ENCODE data around the gene BMP7. TPM values are rescaled to one million over a fixed set of nuclear protein-coding genes. Genes with fewer than 3 reads are reported as not detected.

BMP7 gene
- total RNA-seq, 2 experiments from 2014 or later, result not detected

DNA sequence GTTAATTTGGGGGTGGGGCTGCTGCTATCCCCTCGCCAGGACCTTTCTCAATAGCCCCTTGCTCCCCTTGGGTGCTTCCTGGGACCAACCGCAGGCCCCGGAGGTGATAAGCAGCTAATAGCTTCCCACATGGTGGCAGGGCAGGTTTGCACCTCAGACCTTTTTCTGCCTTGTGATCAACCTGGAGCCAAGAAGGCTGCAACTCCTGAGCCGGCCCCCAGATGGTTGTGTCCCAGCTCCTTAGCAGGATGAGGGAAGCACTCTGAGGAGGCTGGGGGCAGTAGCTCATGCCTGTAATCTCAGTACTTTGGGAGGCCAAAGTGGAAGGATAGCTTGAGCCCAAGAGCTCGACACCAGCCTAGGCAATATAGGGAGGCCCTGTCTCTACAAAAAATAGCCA, 85.5 kb downstream of the BMP7 start:
- Mint-ChIP-seq H3K27me3 (ENCODE audit: low read depth) (peaks cover 13% of the 10 kb centered on the region), H3K4me3 (no peak overlapping the region), H3K36me3 (ENCODE audit: low read depth) (no peaks in the 10 kb centered on the region), H3K4me1 (ENCODE audit: low read depth) (no peaks in the 10 kb centered on the region), H3K27ac (no peak overlapping the region), H3K9me3 (no peaks in the 10 kb centered on the region)
- CTCF ChIA-PET, result interaction anchor here (1.2 kb wide), 1 partner anchor 32 kb away, joined by 3 read pairs; no protein-coding TSS in a partner anchor
- intact Hi-C loops (cut with micrococcal nuclease), result no loop called here
- no peak for DNase-seq

DNA sequence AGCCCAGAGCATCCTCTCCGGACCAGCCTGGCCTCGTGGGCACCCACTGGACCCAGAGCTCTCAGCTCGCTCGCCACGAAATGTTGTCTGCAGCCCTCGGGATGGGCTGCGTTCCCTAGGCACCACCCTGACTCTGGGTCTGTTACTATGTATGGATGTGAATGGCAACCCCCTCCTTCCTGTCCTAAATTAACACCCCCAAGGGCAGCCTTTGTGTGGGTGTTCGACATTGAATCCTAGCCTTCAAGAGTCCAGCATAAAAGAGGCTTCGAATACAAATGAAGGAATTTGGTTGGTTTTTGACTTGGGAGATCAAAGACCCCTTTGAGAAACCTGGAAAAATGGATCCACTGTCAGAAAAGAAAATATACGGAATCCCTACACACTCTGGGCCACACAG, 86.1 kb downstream of the BMP7 start:
- Mint-ChIP-seq H3K27ac (no peak overlapping the region), H3K4me3 (no peak overlapping the region), H3K27me3 (ENCODE audit: low read depth) (peaks cover 13% of the 10 kb centered on the region), H3K36me3 (ENCODE audit: low read depth) (no peaks in the 10 kb centered on the region), H3K4me1 (ENCODE audit: low read depth) (no peaks in the 10 kb centered on the region), H3K9me3 (no peaks in the 10 kb centered on the region)
- no peak for DNase-seq
- CTCF ChIA-PET, result interaction anchor here (1.2 kb wide), 1 partner anchor 33 kb away, joined by 3 read pairs; no protein-coding TSS in a partner anchor
- intact Hi-C loops (cut with micrococcal nuclease), result no loop called here

DNA sequence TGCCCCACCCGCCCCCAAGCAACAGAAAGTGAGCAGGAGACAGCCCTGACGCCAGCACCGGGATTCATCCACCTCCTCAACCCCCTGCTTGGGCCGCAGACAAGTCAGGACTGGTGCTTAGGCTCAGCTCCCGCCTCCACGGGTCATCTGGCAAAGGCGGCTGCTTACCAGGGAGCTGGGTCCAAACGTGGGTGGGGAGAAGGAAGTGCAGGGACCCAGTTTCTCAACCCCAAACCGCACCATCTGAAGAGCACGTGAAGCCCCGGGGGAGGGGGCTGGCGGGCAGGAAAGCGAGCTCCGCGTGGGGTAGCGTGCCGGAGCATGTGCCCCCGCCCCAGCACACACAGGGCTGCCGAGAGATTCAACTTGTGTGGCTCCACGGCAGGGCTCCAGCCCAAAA, 87.2 kb downstream of the BMP7 start:
- no peaks in the 10 kb centered on the region for H3K4me1 Mint-ChIP-seq (ENCODE audit: low read depth)
- DNase-seq, result no peak
- no peaks in the 10 kb centered on the region for H3K9me3 Mint-ChIP-seq
- no peaks in the 10 kb centered on the region for H3K36me3 Mint-ChIP-seq (ENCODE audit: low read depth)
- H3K27me3 Mint-ChIP-seq (ENCODE audit: low read depth), result peaks cover 16% of the 10 kb centered on the region
- CTCF ChIA-PET, result no interaction called here
- H3K27ac Mint-ChIP-seq, result no peak overlapping the region
- intact Hi-C loops (cut with micrococcal nuclease), result no loop called here
- H3K4me3 Mint-ChIP-seq, result no peak overlapping the region

DNA sequence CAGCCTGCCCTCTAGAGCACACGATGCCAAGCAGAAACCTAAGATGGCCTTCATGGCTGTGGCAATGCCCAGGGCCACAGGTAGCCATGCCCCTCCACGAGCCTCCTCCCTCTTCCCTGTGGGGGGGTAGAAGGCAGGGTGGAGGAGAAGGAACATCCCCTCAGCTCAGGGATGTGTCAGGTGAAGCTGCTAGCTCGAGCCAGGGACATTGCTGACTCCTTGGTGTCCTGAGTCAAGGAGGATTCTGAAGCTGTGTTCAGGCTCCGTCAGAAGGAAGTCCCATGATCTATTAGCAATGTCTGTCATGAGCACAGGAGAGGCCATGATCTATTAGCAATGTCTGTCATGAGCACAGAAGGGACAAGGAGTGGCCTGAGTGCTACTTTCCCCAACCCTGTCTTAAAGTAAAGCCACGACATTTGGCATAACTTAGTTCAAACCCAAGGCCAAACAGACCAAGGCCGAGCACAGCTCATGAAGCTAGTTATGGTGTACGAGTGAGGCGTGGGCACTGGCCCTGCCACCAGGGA, 87.8 kb downstream of the BMP7 start:
- DNase-seq, result no peak
- Mint-ChIP-seq H3K4me1 (ENCODE audit: low read depth) (no peaks in the 10 kb centered on the region), H3K27me3 (ENCODE audit: low read depth) (peaks cover 12% of the 10 kb centered on the region), H3K4me3 (no peak overlapping the region), H3K9me3 (no peaks in the 10 kb centered on the region), H3K27ac (no peak overlapping the region), H3K36me3 (ENCODE audit: low read depth) (no peaks in the 10 kb centered on the region)
- CTCF ChIA-PET, result no interaction called here
- intact Hi-C loops (cut with micrococcal nuclease), result no loop called here

DNA sequence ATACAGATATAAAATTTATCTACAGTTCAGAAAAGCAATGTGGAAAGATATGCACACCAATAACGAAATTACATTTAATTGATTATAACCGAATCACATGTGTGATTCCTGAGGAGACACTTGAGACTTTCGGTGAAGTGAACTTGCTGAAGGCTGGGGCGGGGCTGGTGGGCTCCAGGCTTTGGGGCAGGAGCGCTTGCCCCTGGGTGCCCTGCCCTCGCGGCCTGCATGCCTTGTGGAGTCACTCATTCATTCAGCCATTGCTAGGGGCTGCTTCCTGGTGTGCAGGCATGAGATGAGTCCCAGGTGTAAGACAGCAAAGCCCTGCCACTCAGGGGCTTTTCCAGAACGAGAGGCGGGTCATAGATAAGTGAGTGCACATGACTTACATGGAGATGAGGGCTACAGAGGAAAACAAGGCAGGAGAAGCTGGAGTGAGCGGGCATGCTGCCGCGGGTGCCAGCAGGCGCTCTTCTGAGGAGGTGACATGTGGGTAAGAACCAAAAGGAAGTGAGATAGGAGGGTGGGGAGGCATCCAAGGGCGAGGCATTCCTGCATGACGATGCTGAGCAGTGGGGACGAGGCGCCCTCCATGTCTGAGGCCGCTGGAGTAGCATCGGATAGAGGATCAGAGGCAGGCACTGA, 88.7 kb downstream of the BMP7 start:
- CTCF ChIA-PET, result no interaction called here
- H3K4me3 Mint-ChIP-seq, result no peak overlapping the region
- H3K27me3 Mint-ChIP-seq (ENCODE audit: low read depth), result peaks cover 13% of the 10 kb centered on the region
- intact Hi-C loops (cut with micrococcal nuclease), result no loop called here
- no peak for DNase-seq
- no peaks in the 10 kb centered on the region for H3K4me1 Mint-ChIP-seq (ENCODE audit: low read depth)
- no peak overlapping the region for H3K27ac Mint-ChIP-seq
- no peaks in the 10 kb centered on the region for H3K36me3 Mint-ChIP-seq (ENCODE audit: low read depth)
- no peaks in the 10 kb centered on the region for H3K9me3 Mint-ChIP-seq

- Mint-ChIP-seq H3K36me3 (ENCODE audit: low read depth) (no peaks in the 10 kb centered on the region), H3K4me3 (no peak overlapping the region), H3K27ac (no peak overlapping the region), H3K9me3 (no peaks in the 10 kb centered on the region), H3K4me1 (ENCODE audit: low read depth) (no peaks in the 10 kb centered on the region), H3K27me3 (ENCODE audit: low read depth) (peaks cover 13% of the 10 kb centered on the region)
- CTCF ChIA-PET, result no interaction called here
- intact Hi-C loops (cut with micrococcal nuclease), result no loop called here
- no peak for DNase-seq
Observed at GRCh38 chr20:57176842-57177241, 89.6 kb downstream of the BMP7 start.

DNA sequence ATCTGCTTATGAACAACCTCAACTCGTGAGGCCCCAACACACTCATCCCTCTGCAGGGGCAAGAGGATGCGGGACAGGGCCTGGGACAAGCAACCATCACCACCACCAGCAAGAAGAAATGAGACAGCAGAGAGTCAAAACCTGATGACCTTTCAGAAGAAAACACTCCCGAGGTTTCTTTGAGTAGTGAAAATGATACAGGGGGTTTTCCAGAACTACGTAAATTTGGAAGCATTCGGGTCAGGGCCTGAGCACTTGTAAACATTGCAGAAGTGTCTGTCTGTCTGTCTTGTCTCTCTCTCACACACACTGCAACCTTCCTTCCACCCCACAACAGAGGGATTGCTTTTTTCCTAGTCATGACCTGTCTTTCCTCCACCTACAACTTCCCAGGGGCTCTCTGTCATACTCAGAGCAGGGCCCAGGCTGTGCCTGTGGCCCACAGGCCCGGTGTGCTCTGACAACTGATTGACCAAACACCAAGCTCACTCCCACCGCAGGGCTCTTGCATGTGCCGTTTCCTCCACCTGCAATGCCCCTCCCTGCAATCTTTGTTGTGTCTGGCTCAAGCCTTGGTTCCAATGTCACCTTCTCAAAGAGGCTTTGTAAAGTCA, 90.9 kb downstream of the BMP7 start:
- H3K4me3 Mint-ChIP-seq, result no peak overlapping the region
- H3K4me1 Mint-ChIP-seq (ENCODE audit: low read depth), result no peaks in the 10 kb centered on the region
- no peaks in the 10 kb centered on the region for H3K9me3 Mint-ChIP-seq
- H3K27ac Mint-ChIP-seq, result no peak overlapping the region
- intact Hi-C loops (cut with micrococcal nuclease), result no loop called here
- DNase-seq, result no peak
- H3K36me3 Mint-ChIP-seq (ENCODE audit: low read depth), result no peaks in the 10 kb centered on the region
- CTCF ChIA-PET, result no interaction called here
- peaks cover 13% of the 10 kb centered on the region for H3K27me3 Mint-ChIP-seq (ENCODE audit: low read depth)

GRCh38 chr20:57174737-57175136, 91.7 kb downstream of the BMP7 start:
- intact Hi-C loops (cut with micrococcal nuclease), result no loop called here
- Mint-ChIP-seq H3K4me3 (no peak overlapping the region), H3K4me1 (ENCODE audit: low read depth) (no peaks in the 10 kb centered on the region), H3K9me3 (no peaks in the 10 kb centered on the region), H3K27ac (no peak overlapping the region), H3K36me3 (ENCODE audit: low read depth) (no peaks in the 10 kb centered on the region), H3K27me3 (ENCODE audit: low read depth) (peaks cover 10% of the 10 kb centered on the region)
- CTCF ChIA-PET, result no interaction called here
- DNase-seq, result no peak

DNA sequence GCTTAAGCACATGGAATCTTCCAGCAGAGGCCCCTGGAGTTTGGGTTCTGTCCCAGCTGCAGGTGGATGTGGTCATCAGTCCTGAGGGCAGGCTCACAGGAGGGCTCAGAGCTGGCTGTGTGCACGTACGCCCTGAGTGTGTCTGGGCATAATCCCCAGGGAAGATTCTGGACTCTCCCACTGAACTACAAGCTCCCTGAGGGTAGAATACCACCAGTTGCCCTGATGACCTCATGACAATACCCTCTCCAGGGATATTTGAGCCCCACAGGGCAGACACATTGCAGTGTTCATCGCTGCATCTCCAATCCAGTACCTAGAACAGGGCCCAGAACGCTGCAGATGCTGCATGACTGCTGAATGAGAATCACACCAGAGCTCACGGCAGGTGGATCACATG, 92.5 kb downstream of the BMP7 start:
- CTCF ChIA-PET, result no interaction called here
- intact Hi-C loops (cut with micrococcal nuclease), result no loop called here
- no peaks in the 10 kb centered on the region for H3K9me3 Mint-ChIP-seq

GRCh38 chr20:57173041-57173440, 93.4 kb downstream of the BMP7 start:
- DNase-seq, result no peak
- no peaks in the 10 kb centered on the region for H3K4me1 Mint-ChIP-seq (ENCODE audit: low read depth)
- intact Hi-C loops (cut with micrococcal nuclease), result no loop called here
- H3K27me3 Mint-ChIP-seq (ENCODE audit: low read depth), result peaks cover 7% of the 10 kb centered on the region
- H3K36me3 Mint-ChIP-seq (ENCODE audit: low read depth), result no peaks in the 10 kb centered on the region
- no peak overlapping the region for H3K4me3 Mint-ChIP-seq
- H3K9me3 Mint-ChIP-seq, result no peaks in the 10 kb centered on the region
- CTCF ChIA-PET, result no interaction called here
- no peak overlapping the region for H3K27ac Mint-ChIP-seq

More for the DNA sequence above, 92.5 kb downstream of the BMP7 start:
- no peak overlapping the region for H3K27ac Mint-ChIP-seq
- no peaks in the 10 kb centered on the region for H3K4me1 Mint-ChIP-seq (ENCODE audit: low read depth)
- DNase-seq, result no peak
- no peak overlapping the region for H3K4me3 Mint-ChIP-seq
- peaks cover 8% of the 10 kb centered on the region for H3K27me3 Mint-ChIP-seq (ENCODE audit: low read depth)
- no peaks in the 10 kb centered on the region for H3K36me3 Mint-ChIP-seq (ENCODE audit: low read depth)

- H3K4me3 Mint-ChIP-seq, result no peak overlapping the region
- H3K9me3 Mint-ChIP-seq, result no peaks in the 10 kb centered on the region
- no peak overlapping the region for H3K27ac Mint-ChIP-seq
- H3K27me3 Mint-ChIP-seq (ENCODE audit: low read depth), result peaks cover 5% of the 10 kb centered on the region
- CTCF ChIA-PET, result no interaction called here
- no peaks in the 10 kb centered on the region for H3K36me3 Mint-ChIP-seq (ENCODE audit: low read depth)
- intact Hi-C loops (cut with micrococcal nuclease), result no loop called here
- no peaks in the 10 kb centered on the region for H3K4me1 Mint-ChIP-seq (ENCODE audit: low read depth)
- no peak for DNase-seq
Observed at GRCh38 chr20:57170343-57170742, 96.1 kb downstream of the BMP7 start.

DNA sequence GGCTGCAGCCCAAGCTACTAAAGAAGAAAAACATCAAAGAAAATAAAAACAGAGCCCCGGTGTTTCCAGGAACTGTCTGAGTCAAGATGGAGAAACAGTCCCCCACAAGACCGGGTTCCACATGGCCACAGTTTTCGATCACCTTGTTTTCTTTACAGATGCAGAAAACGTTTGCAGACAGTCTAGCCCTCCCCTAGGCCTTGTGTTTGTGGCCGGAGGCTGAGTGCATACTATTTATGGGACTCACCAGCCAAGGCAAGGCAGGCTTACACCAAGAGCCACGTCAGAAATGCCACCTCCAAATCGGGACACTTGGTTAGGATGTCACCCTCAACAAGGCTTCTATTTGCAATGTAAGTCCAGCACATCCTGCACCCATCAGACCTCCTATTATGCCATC, 97.3 kb downstream of the BMP7 start:
- intact Hi-C loops (cut with micrococcal nuclease), result no loop called here
- peaks cover 6% of the 10 kb centered on the region for H3K27me3 Mint-ChIP-seq (ENCODE audit: low read depth)
- CTCF ChIA-PET, result no interaction called here

More for the DNA sequence above, 97.3 kb downstream of the BMP7 start:
- no peaks in the 10 kb centered on the region for H3K36me3 Mint-ChIP-seq (ENCODE audit: low read depth)
- H3K4me1 Mint-ChIP-seq (ENCODE audit: low read depth), result no peaks in the 10 kb centered on the region
- H3K4me3 Mint-ChIP-seq, result no peak overlapping the region
- H3K9me3 Mint-ChIP-seq, result no peaks in the 10 kb centered on the region
- H3K27ac Mint-ChIP-seq, result no peak overlapping the region
- no peak for DNase-seq

Measured in activated naive CD4-positive, alpha-beta T cell treated with anti-CD3 and anti-CD28 coated beads for 36 hours (primary cell).